Medulla oblongata (tissue), 1 donor: ENCODE results near the gene DLGAP4.
"Not testable (repeated sequence)": the region's sequence is repeated elsewhere in the genome, so short reads cannot be mapped to it uniquely, and the experiment has no call there.

Experiments used
- DNase-seq: peaks from one replicate; pipeline ENCODE4 v3.0.0-alpha.2; 2015; ENCODE audit errors: extremely low spot score

Gene DLGAP4

GRCh38 chr20:36499723-36500501 is 193.8 kb downstream of the DLGAP4 start:
- no peak for DNase-seq

DNA sequence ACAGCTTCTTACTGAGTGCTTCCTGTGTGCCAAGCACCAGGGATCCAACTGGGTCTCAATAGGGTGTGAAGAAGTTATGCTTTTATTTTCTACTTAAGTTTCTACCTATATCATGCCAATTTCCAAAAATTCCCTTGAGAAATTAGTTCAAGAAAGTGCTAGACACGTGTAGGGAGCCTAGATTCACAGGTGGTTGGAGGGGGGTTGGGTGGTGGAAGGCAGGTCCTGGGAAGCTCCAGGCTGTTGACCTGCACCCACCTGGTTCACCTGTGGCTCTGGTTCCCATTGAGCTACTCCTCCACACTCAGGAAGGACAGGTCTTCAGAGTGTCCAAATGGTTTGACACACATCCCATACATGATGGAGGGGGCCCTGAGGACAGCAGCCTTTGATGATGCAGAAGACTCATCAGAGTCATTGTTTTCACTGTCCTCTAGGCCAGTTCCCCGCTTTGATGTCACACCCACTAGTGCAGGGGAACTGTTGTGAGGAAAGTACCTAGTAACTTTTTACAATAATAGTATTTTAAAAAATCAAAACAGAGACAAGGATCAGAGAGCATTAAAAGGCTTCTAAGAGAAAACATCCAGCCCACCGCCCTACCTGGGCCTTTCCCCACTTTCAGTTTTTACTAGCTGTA is 195.3 kb downstream of the DLGAP4 start:
- DNase-seq, result no peak

DNA sequence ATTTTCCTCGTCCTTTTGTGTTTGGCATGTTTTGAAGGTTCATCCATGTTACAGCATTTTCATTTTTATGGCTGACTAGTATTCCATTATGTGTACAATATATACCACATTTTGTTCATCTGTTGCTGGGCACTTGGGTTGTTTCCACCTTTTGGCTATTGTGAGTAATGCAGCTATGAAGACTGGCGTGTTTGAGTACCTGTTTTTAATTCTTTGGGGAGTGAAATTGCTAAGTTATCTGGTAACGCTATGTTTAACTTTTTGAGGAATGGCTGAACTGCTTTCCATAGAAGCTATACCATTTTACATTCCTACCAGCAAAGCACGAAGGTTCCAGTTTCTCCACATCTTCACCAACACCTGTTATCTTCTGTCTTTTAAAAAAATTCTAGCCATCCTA is 198.2 kb downstream of the DLGAP4 start:
- no peak for DNase-seq

- DNase-seq, result no peak
Observed at GRCh38 chr20:36506253-36506652, 200.1 kb downstream of the DLGAP4 start.

GRCh38 chr20:36507746-36508145 is 201.6 kb downstream of the DLGAP4 start:
- DNase-seq, result no peak

- DNase-seq, result no peak
Observed at GRCh38 chr20:36519012-36519719, 213.0 kb downstream of the DLGAP4 start.

DNA sequence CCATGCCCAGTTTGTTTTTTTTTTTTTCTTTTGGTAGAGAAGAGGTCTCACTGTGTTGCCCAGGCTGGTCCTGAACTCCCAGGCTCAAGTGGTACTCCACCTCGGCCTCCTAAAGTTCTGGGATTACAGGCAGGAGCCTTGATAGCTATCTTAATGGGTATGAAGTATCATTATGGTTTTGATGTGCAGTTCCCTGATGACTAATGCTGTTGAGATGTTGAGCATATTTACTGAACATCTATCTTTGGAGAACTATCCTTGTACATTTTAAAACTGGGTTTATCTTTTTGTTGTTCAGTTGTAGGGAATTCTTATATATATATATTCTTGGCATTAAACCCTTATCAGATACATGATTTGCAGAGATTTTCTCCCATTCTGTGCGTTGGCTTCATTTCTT is 213.8 kb downstream of the DLGAP4 start:
- DNase-seq, result no peak

- DNase-seq, result no peak
Observed at GRCh38 chr20:36521526-36521925, 215.4 kb downstream of the DLGAP4 start.

- not testable (repeated sequence) for DNase-seq
Observed at GRCh38 chr20:36522412-36522811, 216.3 kb downstream of the DLGAP4 start.

- no peak for DNase-seq
Observed at GRCh38 chr20:36523341-36523740, 217.2 kb downstream of the DLGAP4 start.

- DNase-seq, result no peak
Observed at GRCh38 chr20:36525620-36526365, 219.7 kb downstream of the DLGAP4 start.

DNA sequence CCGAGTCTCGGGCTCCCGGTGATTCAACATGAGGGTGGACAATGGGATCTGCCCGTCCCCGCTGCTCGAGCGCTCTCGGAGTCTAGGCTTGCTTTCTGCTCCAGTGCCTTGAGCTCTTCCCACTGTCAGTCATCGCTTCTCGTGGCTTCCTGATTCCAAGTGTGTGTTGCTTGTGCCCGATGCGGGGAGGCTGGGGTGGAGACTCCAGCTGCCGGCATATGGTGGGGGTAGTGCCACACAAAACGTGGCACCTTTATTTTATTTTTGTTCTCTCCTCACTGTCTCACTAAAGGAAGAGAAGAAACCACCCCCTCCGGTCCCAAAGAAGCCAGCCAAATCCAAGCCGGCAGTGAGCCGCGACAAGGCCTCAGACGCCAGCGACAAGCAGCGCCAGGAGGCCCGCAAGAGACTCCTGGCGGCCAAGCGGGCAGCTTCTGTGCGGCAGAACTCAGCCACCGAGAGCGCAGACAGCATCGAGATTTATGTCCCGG is 220.4 kb downstream of the DLGAP4 start:
- DNase-seq, result no peak

DNA sequence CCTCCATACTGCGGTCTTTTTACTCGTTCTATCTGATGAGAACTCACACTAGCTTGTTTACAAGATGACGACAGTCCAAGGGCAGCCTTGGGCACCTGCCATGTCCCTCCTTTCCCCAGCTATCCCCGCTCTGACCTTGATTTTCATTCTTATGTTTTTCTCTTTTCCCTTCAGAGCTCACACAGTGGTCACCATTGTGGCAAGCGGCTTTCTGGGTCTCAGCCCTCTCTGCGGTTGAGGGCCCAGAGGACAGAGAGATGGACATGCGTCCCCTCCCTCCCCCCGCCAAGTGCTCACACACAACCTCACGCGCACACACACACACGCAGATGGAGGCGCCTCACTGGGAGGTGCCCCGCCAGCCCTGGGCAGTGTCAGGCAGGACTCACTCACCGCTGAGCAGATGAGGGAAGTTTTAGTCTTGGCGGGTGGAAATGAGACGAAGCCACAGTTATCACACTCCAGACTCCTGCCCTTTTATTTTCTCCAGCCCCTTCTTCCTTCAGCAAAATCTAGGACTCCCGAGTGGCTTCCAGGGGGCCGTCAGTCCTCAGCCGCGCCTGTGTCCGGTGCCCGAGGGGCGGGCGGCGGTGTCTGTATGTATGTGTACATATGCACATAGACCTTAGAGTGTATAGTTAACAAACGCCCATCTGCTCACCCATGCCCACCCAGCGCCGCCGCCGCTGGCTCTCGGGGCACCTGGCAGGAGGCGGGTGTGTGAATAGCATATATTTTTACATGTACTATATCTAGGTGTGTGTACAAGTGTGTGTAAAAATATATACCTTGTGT is 221.4 kb downstream of the DLGAP4 start:
- no peak for DNase-seq

DNA sequence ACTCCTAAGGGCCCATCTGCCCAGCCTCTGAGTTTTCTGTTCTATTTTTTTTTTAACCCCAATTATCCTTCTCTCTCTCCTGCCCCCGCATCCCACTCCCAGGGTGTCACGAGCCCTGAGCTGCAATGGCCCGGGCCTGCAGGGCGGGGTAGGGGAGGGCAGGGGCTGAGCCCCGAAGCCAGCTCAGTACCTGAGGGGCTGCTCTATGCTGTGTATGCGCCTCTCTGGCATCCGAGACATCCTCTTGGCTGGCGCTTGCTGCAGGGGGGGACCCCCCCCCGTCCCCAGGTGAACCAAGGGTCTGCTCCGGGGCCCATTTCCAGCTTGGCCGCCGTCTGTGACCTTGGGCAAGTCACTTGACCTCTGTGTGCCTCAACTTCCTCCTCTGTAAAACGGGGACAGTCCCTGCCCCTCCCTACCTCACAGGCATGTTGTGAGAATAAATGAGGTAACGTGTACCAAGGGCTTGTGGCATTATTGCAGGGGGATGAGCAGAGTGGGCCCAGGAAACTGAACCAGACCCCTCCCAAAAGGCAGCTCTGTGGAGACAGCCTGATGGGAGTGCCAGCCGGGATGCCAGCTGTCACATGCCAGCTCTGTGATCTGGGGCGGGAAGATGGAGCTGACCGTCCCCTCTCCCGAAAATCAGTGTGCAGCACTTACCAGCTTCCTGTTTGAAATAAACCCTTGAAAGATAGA is 222.2 kb downstream of the DLGAP4 start:
- no peak for DNase-seq

- no peak for DNase-seq
Observed at GRCh38 chr20:36528875-36529417, 222.8 kb downstream of the DLGAP4 start.

DNA sequence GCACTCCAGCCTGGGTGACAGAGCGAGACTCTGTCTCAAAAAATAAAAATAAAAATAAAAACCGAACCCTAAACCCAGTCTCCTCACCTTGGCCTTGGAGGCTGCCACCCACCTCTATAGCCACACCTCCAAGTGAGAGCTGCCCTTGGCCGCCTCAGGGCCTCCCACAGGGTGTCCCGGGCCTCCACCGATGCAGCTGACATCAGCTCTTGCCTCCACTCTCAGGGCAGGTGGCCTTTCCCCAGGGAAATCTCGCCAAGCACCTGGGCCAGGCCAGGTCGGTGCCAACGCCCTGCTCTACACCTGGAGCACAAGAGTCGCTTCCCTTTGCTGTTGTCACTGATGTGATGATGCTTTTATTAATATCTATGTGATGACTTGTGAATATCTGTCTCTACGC is 226.2 kb downstream of the DLGAP4 start:
- no peak for DNase-seq

DNA sequence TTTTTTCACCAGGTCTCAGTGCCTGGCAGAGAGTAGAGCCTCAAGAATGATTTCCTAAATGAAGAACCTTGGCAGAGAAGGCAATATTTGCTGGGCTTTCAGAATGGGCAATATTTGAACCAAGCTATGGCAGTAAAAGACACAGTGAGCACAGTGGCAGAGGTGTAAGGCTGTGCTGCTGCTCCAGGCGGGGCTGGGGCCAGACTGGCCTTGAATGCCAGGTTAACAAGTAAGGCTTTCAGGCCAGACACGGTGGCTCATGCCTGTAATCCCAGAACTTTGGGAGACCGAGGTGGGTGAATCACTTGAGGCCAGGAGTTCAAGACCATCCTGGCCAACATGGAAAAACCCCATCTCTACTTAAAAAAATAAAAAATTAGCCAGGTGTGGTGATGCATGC is 226.7 kb downstream of the DLGAP4 start:
- DNase-seq, result no peak

- no peak for DNase-seq
Observed at GRCh38 chr20:36538026-36538722, 232.0 kb downstream of the DLGAP4 start.

DNA sequence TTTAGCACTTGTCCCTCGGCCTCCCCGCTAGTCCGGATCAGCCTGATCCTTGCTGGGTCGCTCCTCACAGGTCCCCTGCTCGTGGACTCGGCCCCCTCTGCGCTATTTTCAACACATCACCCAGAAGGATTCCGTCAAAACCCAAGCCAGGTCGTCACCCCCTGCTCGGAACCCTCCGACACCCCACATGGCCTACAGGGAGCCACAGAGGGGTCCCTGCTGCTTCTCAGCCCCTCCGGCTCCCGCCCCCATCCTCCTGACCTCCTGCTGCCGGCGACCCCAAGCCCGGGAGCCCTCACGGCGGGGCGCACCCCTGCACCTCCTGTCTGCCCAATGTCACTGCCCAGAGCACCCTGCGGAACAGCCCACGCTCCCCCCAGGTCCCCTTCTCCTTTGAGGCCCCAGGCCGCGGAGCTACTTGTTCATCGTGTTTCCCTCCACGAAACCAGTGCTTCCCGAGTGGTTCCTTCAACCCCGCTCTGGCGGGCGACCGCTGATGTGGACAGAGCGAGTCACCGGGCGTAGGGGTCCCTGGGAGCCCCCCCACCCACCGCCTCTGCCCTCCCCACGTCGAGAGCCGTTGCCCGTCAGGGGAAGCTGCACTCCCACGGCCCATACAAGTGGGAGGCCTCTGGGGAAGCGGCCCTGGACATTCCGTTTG is 234.5 kb downstream of the DLGAP4 start:
- DNase-seq, result no peak
